ENCODE data around the gene TICAM2.

TICAM2 gene

GRCh38 chr5:115556276-115556675 is 46.0 kb downstream of the TICAM2 start:
- Histone ChIP-seq H3K79me2 (ENCODE audit: insufficient read depth, low read length) (no peaks in the 10 kb centered on the region), H3K27me3 (ENCODE audit: insufficient read depth, low read length, poor library complexity) (no peaks in the 10 kb centered on the region), H3K4me3 (ENCODE audit: low read depth in 1 of 2, low read length in 2 of 2) (no peak overlapping the region), H3K27ac (ENCODE audit: low read length) (no peak overlapping the region), H3K36me3 (ENCODE audit: insufficient read depth, low read length) (no peaks in the 10 kb centered on the region), H3K9ac (ENCODE audit: low read depth, low read length) (no peak overlapping the region), H3K9me3 (ENCODE audit: insufficient read depth, low read length, severe bottlenecking) (no peaks in the 10 kb centered on the region), H4K20me1 (ENCODE audit: insufficient read depth, low read length) (no peaks in the 10 kb centered on the region), H3K4me1 (ENCODE audit: insufficient read depth, low read length) (peaks cover 15% of the 10 kb centered on the region), H2AFZ (ENCODE audit: low read depth, low read length) (no peak overlapping the region), H3K4me2 (ENCODE audit: insufficient read depth, low read length) (no peak overlapping the region)
- ATAC-seq (ENCODE audit: insufficient read depth, low read depth) (no peak), DNase-seq (no peak)
- TF ChIP-seq EZH2 (IDR thresholded peaks at IDR 0.05; ENCODE audit: borderline replicate concordance, low read depth, low read length, severe bottlenecking) (no peak), CTCF (IDR thresholded peaks at IDR 0.05; ENCODE audit: borderline replicate concordance, extremely low read depth, low read length, poor library complexity, severe bottlenecking) (no peak)

GRCh38 chr5:115555084-115555633 is 47.1 kb downstream of the TICAM2 start:
- Histone ChIP-seq H3K9ac (ENCODE audit: low read depth, low read length) (no peak overlapping the region), H3K4me3 (ENCODE audit: low read depth in 1 of 2, low read length in 2 of 2) (no peak overlapping the region), H3K27me3 (ENCODE audit: insufficient read depth, low read length, poor library complexity) (no peaks in the 10 kb centered on the region), H4K20me1 (ENCODE audit: insufficient read depth, low read length) (no peaks in the 10 kb centered on the region), H3K79me2 (ENCODE audit: insufficient read depth, low read length) (no peaks in the 10 kb centered on the region), H2AFZ (ENCODE audit: low read depth, low read length) (no peak overlapping the region; the same call in 1 of the 2 replicates), H3K36me3 (ENCODE audit: insufficient read depth, low read length) (no peaks in the 10 kb centered on the region), H3K27ac (ENCODE audit: low read length) (no peak overlapping the region), H3K9me3 (ENCODE audit: insufficient read depth, low read length, severe bottlenecking) (no peaks in the 10 kb centered on the region), H3K4me2 (ENCODE audit: insufficient read depth, low read length) (no peak overlapping the region), H3K4me1 (ENCODE audit: insufficient read depth, low read length) (peaks cover 15% of the 10 kb centered on the region)
- no peak for ATAC-seq (ENCODE audit: insufficient read depth, low read depth)
- no peak for TF ChIP-seq CTCF (IDR thresholded peaks at IDR 0.05; ENCODE audit: borderline replicate concordance, extremely low read depth, low read length, poor library complexity, severe bottlenecking)
- no peak for TF ChIP-seq EZH2 (IDR thresholded peaks at IDR 0.05; ENCODE audit: borderline replicate concordance, low read depth, low read length, severe bottlenecking)
- DNase-seq: no peak

DNA sequence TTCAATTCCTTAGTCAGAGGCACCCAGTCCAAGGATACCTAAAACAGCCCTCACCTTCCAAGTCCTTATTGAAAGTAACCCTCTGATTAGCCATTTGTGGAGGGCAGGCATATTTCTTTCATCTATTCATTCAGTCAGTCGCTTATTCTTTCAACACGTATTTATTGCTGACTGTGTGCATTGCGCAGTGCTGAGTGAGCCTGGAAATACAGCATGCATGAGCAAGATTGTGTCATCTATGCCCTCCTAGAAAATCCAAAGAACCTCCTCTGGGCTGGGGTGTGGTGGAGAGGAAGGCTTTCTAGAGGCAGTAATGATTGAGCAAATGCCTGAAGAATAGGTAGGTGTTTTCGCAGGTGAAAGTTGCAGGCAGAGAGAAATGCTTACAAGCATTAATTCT is 49.2 kb downstream of the TICAM2 start:
- no peak overlapping the region for H2AFZ ChIP-seq (ENCODE audit: low read depth, low read length)
- peaks cover 13% of the 10 kb centered on the region for H3K4me1 ChIP-seq (ENCODE audit: insufficient read depth, low read length)
- no peaks in the 10 kb centered on the region for H3K27me3 ChIP-seq (ENCODE audit: insufficient read depth, low read length, poor library complexity)
- H3K27ac ChIP-seq (ENCODE audit: low read length): no peak overlapping the region
- no peaks in the 10 kb centered on the region for H3K79me2 ChIP-seq (ENCODE audit: insufficient read depth, low read length)
- no peaks in the 10 kb centered on the region for H3K9me3 ChIP-seq (ENCODE audit: insufficient read depth, low read length, severe bottlenecking)
- no peaks in the 10 kb centered on the region for H4K20me1 ChIP-seq (ENCODE audit: insufficient read depth, low read length)
- no peak overlapping the region for H3K4me2 ChIP-seq (ENCODE audit: insufficient read depth, low read length)
- ATAC-seq (ENCODE audit: insufficient read depth, low read depth): no peak
- H3K36me3 ChIP-seq (ENCODE audit: insufficient read depth, low read length): no peaks in the 10 kb centered on the region
- no peak for DNase-seq
- no peak overlapping the region for H3K4me3 ChIP-seq (ENCODE audit: low read depth in 1 of 2, low read length in 2 of 2)
- H3K9ac ChIP-seq (ENCODE audit: low read depth, low read length): no peak overlapping the region
- TF ChIP-seq CTCF (IDR thresholded peaks at IDR 0.05; ENCODE audit: borderline replicate concordance, extremely low read depth, low read length, poor library complexity, severe bottlenecking) (no peak), EZH2 (IDR thresholded peaks at IDR 0.05; ENCODE audit: borderline replicate concordance, low read depth, low read length, severe bottlenecking) (no peak)

DNA sequence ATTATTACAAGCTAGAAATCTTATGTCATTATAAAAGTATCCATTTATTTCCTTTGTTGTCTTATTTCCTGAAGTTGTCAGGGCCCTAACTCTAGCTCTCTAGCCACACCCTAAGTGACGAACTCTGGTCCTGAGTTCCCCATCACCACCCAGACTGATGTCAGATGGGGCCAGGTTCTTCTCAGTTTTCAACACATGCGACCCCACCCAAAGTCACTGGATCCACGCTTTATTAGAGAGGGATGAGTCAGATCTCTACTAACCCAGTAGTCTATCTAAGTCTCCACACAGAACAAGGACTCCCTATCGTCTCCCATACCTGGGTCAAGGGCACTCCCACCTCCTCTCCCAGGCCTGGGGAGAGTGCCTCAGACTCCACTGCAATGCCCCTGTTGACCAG is 50.9 kb downstream of the TICAM2 start:
- no peak overlapping the region for H3K9ac ChIP-seq (ENCODE audit: low read depth, low read length)
- TF ChIP-seq CTCF (IDR thresholded peaks at IDR 0.05; ENCODE audit: borderline replicate concordance, extremely low read depth, low read length, poor library complexity, severe bottlenecking): no peak
- TF ChIP-seq EZH2 (IDR thresholded peaks at IDR 0.05; ENCODE audit: borderline replicate concordance, low read depth, low read length, severe bottlenecking): no peak
- peaks cover 2% of the 10 kb centered on the region for H3K9me3 ChIP-seq (ENCODE audit: insufficient read depth, low read length, severe bottlenecking)
- ATAC-seq (ENCODE audit: insufficient read depth, low read depth): no peak
- no peaks in the 10 kb centered on the region for H4K20me1 ChIP-seq (ENCODE audit: insufficient read depth, low read length)
- H3K36me3 ChIP-seq (ENCODE audit: insufficient read depth, low read length): no peaks in the 10 kb centered on the region
- H3K4me2 ChIP-seq (ENCODE audit: insufficient read depth, low read length): no peak overlapping the region
- DNase-seq: no peak
- H3K27me3 ChIP-seq (ENCODE audit: insufficient read depth, low read length, poor library complexity): no peaks in the 10 kb centered on the region
- H2AFZ ChIP-seq (ENCODE audit: low read depth, low read length): no peak overlapping the region
- no peak overlapping the region for H3K27ac ChIP-seq (ENCODE audit: low read length)
- no peak overlapping the region for H3K4me3 ChIP-seq (ENCODE audit: low read depth in 1 of 2, low read length in 2 of 2)
- no peaks in the 10 kb centered on the region for H3K4me1 ChIP-seq (ENCODE audit: insufficient read depth, low read length)
- no peaks in the 10 kb centered on the region for H3K79me2 ChIP-seq (ENCODE audit: insufficient read depth, low read length)

Measured in DND-41 (cell line).